ENCODE data around the gene LAYN.

LAYN gene, protein sequence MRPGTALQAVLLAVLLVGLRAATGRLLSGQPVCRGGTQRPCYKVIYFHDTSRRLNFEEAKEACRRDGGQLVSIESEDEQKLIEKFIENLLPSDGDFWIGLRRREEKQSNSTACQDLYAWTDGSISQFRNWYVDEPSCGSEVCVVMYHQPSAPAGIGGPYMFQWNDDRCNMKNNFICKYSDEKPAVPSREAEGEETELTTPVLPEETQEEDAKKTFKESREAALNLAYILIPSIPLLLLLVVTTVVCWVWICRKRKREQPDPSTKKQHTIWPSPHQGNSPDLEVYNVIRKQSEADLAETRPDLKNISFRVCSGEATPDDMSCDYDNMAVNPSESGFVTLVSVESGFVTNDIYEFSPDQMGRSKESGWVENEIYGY
- long read RNA-seq, donor 1, partial matches to known transcripts: 0 of 2 reads
- long read RNA-seq, donor 1, other reads (novel, unspliced or antisense): 0 of 2 reads
- long read RNA-seq, donor 2, partial matches to known transcripts: 0 of 1 reads
- long read RNA-seq, donor 2, other reads (novel, unspliced or antisense): 0 of 1 reads
- long read RNA-seq, donor 3: 0 reads
- long read RNA-seq, donor 4, partial matches to known transcripts: 0 of 3 reads
- long read RNA-seq, donor 4, other reads (novel, unspliced or antisense): 0 of 3 reads
- long read RNA-seq, donor 5, partial matches to known transcripts: 0 of 5 reads
- long read RNA-seq, donor 5, other reads (novel, unspliced or antisense): 0 of 5 reads
- long read RNA-seq, donor 6: 0 reads
- long read RNA-seq, donor 7, partial matches to known transcripts: 0 of 2 reads
- long read RNA-seq, donor 7, other reads (novel, unspliced or antisense): 0 of 2 reads
- long read RNA-seq, donor 8: 0 reads

DNA sequence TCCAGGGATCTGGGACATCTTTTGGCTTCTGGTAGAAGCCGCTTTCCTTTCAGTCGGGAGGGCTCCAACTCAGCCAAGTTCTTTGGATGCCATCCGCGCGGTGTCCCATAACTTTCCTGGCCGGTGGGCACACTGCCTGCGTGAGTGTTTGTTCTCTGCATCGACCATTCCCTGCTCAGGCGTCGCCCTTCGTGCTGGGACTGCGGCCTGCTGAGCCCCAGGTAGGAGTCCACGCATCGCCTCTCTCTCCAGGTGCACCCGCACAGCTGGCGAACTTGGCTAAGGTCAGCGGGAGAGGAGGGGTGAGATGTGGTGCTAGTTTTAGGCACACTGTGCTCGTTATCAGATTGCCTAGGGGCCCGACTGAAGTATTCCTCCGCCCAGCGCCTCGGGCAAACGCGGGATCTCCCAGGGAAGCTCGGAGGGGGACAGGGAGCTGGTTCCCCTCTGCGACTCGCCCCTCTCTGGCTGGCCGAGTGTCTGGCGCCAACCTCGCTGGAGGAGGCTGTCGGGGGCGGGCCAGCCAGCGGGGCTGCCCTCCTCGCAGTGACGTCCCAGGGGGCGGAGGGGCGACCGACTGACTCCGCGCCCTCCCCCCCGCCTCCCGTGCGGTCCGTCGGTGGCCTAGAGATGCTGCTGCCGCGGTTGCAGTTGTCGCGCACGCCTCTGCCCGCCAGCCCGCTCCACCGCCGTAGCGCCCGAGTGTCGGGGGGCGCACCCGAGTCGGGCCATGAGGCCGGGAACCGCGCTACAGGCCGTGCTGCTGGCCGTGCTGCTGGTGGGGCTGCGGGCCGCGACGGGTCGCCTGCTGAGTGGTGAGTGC, at the start of gene LAYN:
LAYN (plus strand) TSS at position 607 of the 823 bp plus-strand sequence; CDS start at position 731, 124 bp downstream.
- peak; percentile 78 for DNase-seq

DNA sequence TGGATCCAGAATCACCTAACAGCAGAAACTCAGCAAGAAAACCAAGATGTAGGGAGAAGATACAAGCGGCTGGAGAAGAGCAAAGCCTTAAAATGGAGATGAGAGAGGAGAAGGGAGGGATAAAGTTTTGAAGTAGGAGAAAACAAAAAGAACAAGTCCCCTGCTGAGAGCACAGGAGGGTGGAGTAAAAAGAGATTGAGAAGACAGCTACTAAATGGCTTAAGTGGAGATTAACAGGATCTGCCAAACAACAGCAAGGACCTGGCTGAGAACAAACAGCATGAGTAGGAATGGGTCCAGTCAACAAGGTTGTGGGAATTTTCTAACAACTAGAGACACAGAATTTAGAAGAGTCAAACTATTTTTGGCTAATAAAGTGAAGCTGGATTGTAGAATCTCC, 46.5 kb upstream of the LAYN start:
- no peak for DNase-seq

DNA sequence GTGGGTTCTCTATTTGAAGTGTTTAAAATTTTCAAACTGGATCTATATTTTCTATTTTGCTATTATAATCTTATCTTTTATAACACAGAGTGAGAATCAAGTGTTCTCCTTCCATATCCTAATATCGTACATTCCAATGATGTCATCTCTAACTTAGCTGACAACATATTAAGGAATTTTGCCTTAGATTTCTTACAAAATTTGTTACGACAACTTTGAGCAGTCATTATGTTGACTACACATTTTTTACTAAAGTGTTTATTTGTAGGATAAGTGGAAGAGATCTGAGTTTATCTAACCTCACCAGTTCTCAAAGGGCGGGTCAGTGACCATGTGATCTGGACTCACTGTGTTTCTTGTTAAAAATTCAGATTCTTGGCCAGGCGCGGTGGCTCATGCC, 41.0 kb upstream of the LAYN start:
- DNase-seq: no peak

DNA sequence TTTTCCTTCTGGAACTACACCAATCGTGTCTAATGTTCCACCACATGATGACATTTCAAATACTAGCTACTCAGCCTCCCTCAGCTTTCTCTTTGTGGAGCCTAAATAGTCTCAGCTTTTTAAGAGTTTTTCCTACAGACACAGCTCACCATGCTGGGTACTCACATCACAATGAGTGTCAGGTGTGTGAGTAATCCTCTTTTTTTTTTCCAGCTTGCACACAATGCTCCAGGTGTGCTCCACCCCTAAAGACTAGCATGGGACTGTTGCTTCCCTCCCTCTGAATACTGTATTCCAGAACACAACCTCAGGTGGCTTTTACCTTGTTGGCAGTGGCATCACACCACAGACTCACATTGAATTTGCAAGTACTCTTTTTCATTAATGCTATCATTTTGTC, 40.0 kb upstream of the LAYN start:
- no peak for DNase-seq

DNA sequence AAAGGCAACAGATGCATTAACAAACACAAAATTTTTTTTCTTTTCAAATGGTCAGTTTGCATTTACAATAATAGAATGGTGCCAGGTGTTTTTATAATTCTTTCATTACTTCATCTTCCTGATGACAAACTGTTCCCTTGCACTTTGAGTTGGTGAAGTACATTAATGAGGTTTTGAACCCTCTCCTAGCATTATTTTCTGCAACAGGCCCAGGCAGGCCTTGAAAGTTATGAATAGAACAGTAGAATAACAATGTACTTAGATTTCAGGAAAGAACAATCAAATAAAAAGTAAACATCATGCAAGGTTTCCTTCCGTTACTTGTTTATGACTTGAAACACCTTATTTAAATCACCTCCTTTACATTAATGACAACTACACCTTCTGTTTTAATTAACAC, 37.9 kb upstream of the LAYN start:
- DNase-seq: no peak

DNA sequence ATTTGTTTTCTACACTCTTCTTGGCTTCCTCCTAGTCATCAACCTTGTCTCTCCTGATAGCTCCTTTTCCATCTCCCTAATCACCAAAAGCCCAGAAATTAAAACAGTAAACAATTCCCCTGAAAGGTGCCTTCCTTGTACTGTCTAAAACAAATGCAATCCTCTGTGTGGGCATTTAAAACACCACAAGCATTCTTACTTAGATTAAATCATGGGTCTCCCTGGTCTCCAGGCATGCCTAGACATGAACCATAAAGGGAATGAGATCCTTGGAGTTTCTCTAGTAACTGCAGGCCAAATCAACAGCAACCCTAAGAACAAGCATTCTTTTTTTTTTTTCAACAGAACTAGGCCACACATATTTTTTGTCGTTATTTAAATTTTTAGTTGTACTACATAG, 30.2 kb upstream of the LAYN start:
- no peak for DNase-seq

DNA sequence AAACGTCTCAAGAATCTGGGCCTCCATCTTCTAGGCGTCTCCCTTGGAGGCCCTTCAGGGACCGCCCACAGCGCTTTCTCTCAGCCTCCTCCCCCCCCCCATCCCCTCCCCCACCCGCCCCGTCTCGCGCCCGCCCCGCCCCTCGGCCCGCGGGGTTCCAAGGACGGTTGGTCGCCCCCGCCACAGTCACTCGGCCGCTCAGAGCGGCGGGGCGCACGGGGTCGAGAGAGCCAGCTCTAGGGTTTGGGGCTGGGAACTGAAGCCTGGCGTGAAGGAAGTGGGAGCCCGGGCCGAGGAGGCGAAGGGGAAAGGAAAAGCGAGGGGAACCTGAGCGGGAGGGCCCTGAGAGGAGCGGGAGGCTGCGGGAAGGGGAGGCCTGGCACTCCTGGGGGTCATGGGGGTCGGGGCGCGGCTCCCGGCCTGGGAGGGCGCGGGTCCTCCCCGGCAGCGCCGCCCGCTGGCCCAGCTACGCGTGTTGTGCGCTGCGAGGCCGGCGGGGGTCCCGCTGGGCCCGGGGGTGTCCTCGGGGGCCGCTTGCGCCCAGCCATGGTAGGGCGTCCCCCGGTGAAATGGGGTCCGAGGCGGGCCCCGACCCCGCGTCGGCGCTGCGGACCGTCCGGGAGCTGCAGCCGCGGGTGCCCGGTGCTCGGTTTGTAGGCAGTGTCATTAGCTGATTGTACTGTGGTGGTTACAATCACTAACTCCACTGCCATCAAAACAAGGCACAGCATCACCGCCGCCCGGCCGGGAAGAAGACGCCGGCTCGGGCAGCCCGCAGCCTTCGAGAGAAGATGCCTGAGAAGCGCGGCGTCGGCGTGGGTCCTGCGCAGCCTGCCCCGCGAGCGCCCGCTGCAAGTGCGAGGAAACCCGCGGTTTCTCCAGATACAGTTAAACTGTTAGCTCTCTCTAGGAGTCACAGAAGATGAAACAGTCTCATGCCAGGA, 28.0 kb upstream of the LAYN start, which contains the start of gene BTG4:
BTG4 (minus strand) TSS at position 91 of the 944 bp plus-strand sequence. CDS start 13,610 bp downstream, outside the sequence.
- DNase-seq: peak; percentile 48

DNA sequence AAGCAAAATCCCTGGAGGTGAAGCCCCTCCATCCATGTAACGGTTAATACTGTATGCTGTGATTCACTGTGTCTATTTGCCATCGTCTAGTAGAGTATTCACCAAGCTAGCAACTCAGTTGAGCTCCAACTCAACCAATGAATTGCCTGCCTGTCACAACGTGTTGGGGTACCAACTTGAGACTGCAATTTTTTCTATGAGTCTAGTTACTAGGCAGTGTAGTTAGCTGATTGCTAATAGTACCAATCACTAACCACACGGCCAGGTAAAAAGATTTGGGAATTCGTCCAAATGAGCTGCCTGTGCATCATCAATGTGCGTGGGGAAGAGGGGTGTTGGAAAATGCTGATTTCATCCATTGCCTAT, 27.3 kb upstream of the LAYN start:
- no peak for DNase-seq

DNA sequence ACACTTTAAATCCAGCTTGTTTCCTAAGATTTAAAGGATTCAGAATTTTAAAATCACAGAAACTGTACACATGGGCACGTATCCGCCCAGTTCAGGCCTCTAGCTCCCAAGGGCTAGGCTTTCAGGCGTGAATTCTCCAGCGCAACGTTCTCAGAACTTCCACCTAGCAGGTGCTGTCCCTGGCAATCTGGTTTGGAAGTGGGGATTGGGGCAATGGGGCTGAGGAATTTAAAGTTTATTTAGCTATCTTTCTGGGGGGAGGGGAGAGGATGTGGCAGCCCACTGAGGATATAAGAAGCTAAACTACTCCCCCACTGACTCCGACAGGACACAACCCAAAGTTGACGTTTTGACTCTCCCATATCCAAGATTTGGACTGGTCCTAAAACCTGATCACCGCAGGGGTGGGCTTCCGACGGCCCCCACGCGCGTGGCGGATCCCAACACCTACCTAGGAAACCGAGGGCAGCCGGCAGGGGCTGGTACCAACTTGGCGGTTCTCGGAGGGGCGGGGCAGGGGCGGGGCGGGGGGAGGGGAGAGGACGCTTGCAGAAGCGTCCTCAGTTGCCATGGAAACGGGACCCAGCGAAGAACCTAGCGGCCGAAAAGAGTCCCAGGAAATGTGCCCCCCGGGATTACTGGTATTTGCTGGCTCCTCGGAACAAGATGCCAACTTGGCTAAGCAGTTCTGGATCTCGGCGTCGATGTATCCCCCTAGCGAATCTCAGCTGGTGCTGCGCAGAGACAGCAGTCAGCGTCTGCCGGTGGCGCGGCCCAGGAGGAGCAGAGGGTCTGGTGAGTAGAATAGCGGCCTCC, 26.1 kb upstream of the LAYN start, which contains the start of gene HOATZ:
HOATZ (plus strand) TSS at position 563 of the 816 bp plus-strand sequence; CDS start at position 570, 7 bp downstream.
- DNase-seq: peak; percentile 31

DNA sequence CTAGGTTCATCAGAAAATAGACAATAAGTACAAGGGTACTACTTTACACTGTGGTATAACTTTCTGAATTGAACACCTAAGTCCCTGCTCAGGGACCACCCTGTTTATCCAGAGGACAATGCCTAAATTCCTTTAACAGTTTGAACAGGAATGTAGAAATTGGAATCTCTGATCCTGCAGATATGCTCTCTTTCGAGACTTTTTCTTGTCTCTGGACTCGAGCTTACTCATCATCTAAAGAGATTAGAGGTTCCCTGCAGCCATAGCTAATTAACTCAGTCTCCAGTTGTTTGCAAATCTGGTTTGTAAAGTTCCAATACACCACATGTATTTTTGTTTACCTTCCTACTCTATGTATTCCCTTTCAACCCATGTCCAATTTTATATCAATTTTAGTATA, 24.9 kb upstream of the LAYN start:
- DNase-seq: no peak

DNA sequence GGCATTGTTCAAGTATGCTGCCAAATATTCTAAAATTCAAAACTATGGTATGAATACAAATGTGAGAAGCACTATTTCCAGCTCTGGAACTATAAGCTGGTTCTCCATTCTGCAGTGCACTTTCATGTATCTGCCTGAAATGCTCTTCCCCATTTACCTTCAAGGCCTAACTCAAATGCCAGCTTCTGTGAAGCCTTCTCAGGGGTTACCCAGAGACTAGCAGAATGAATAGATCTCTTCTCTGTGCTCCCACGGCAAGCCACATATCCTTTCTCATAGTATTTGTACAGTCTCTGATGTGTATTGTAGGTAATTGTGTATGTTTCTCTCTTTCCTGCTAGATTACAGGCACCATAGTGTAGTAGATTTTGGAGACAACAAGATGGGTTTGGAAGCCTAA, 21.9 kb upstream of the LAYN start:
- no peak for DNase-seq

DNA sequence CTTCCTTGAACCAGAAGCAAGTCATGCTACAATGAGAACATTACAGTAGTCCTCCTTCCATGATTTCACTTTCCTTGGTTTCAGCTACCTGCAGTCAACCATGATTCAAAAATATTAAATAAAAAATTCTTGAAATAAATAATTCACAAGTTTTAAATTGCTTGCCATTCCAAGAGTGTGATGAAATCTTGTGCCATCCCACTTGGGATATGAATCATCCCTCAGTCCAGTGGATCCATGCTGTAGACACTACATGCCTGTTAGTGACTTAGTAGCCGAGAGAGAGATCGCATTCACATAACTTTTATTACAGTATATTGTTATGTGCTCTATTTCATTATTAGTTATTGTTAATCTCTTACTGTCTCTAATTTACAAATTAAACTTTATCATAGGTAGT, 20.0 kb upstream of the LAYN start:
- DNase-seq: no peak

DNA sequence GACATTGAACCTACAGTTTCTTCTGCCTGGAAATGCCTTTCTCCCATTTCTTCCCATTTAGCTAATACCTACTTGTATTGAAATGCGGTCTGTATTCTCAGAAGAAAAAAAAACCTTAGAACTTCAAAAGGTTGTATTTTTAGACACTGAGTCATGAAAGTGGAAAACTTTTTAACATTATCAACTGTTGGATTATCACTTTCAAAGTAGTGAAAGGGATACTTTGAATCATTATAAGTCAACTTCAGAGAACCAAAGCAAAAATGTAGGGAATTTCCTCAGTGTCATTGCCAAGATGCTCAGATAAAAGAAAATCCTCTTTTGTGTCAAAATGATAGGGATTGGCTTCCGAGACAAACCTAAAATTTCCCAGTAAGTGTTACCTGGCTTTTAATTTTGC, 19.4 kb upstream of the LAYN start:
- DNase-seq: no peak

DNA sequence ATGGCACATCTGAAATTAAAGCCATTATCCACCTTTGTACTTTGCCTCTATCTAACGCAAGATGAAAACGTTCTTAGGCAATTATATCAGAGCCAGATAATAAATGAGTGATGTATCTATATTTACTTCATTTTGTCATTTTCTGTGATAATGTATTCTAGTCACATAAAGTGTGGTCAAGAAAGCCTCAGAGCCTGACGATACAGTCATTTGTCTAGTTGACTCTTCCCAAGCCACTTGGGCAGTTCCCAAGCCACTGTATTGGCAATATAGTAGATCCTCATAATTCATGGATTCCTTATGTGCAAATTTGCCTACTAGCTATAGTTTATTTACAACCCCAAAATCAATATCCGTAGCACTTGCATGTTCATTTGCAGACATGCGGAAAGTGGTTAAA, 18.1 kb upstream of the LAYN start:
- DNase-seq: no peak

DNA sequence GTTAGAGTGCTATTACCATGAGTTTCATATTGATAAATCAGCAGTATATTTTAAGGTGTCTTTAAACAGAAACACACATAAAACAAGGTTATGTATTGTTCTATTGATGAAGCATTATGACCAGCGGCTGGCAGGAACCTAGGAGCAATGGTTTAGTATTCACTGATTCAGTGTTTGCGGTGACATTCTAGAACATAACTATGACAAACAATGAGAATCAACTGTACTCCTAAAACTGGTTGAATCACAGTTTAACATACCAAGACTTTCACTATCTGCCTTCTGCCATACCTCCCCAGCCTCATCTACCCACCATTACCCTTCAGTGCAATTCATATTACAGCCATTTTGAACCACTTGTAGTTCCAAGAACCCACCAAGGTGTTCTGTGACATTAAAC, 17.2 kb upstream of the LAYN start:
- no peak for DNase-seq

DNA sequence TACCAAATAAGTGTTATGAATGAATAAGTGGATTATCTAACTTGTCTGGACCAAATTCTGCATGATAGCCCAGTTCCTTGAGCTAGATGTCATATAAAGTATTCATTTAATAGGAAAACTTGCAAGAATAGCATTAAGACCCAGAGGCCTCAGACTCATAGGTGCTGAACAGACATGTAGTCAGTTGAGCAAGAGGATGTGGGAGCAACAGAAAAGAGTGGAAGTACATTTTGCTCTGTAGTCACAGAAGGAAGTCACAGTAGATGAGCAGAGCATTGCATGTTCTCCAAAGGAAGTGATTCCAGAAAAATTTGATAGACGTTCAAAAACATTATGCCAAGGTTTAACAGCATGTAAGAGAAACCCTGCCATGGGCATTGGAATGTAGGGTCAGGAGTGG, 16.5 kb upstream of the LAYN start:
- DNase-seq: no peak

DNA sequence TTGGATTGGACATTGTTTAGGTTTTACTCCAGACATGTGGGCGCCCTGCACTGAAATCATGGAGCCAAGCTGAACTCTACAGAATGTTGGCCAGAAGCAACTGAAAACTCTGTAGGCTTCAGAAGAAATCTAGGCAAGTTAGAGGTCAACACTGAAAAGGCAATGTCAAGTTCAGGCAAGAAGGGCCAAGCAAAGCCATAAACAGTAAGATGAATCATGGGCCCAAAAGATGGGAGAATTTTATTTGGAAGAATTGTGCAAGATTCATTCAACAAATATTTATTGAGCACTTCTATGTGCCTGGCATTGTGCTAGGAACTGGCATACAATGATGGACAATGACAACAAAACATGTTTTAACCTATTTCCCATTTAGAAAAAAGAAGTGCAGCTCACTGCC, 15.1 kb upstream of the LAYN start:
- DNase-seq: no peak

DNA sequence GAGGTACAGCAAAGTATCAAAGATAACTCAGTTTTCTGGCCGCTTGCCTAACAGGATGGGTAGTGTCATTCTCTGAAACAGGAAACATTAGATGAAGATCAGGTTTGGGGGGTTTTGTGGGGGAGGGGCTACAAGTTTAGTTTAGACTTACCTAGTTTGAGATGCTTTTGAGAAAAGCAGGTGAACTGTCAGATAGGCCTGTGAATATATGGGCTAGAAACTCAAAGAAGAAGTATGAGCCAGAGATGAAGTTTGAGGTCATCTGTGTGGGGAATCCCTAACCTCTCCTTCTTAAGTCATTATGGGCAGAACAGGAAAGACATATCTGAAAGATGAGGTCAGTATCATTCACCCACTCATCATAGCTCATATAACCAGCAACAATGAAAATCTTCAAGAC, 14.0 kb upstream of the LAYN start:
- DNase-seq: no peak

DNA sequence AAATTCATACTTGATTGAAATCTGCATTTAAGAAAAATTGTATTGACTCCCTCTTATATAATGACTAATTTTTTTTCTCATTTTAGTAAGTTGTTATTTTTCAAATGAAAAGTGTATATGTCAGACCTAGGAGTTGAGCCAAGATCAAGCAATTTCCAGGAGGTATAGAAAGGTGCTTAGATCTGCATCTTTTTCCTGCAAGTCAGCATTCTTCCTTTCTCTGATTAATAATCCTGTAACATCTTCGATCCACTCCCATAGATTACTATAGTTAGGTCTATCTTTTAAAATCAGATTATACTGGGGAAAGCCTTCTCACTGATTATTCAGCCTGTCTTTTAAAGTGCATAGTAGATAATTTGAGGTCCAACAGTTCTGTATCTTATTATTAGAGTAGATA, 13.2 kb upstream of the LAYN start:
- no peak for DNase-seq

DNA sequence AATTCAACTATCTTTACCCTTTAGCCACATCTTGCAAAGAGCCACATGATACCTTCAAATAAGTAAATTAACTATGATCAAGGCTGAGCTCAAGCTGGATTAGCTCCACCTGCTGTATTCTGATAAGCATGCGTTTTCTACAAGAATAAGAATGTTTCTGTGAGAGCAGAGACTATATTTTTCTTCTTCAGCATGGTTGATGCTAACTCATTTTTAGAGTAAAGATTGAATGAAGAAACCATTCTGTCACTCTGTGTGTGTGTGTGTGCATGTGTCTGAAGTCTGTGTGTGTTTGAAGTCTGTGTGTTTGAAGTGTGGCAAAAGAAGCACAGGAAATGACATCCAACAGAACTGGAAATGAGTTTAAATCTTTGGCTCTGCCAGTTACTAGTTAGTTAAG, 12.0 kb upstream of the LAYN start:
- DNase-seq: no peak
